Panc1 (cell line): ENCODE results near the gene S100PBP. TPM values are rescaled to one million over a fixed set of nuclear protein-coding genes. Genes with fewer than 3 reads are reported as not detected.

Experiments
- ATAC-seq: fragments of 200-7000 bp; cut with Tn5 transposase; 2 replicates; pipeline ENCODE4 v1.9.1; 2020; ENCODE audit warnings: mild to moderate bottlenecking, moderate library complexity
- BruUV-seq: library from RNA; stranded (reverse); fragments of 400-500 nt; replicated peaks from 2 replicates; lab custom pipeline; 2021; lab: Mats Ljungman, UMichigan
- CTCF ChIA-PET: fragments of 300-600 bp; sonication (Branson Sonifier 250); formaldehyde crosslinking; loops from one replicate; lab custom pipeline; 2022; ENCODE audit warnings: antibody characterized with exemption; lab: Charles Lee
- POLR2A ChIA-PET: fragments of 300-600 bp; sonication (Branson Sonifier 250); formaldehyde crosslinking; loops from one replicate; lab custom pipeline; 2022; ENCODE audit warnings: antibody characterized with exemption; lab: Charles Lee
- DNase-seq: peaks from one replicate; pipeline ENCODE4 v3.0.0-alpha.2; 2010; ENCODE audit warnings: low read depth, low spot score
- H3K27ac ChIP-seq: 2 replicates; pipeline ENCODE4 v1.5.1; 2011; ENCODE audit warnings: mild to moderate bottlenecking, low read length, inconsistent platforms
- H3K27me3 ChIP-seq: fragments of 200-500 bp; sonication (Bioruptor generic); 2 replicates; pipeline ENCODE4 v1.6.0; 2014; ENCODE audit warnings: low read length, inconsistent platforms; ENCODE audit not compliant: control insufficient read depth, insufficient read depth
- H3K36me3 ChIP-seq: fragments of 200-500 bp; sonication (Bioruptor generic); 2 replicates; pipeline ENCODE4 v1.5.1; 2014; ENCODE audit warnings: inconsistent platforms, mild to moderate bottlenecking, low read length, moderate library complexity; ENCODE audit not compliant: control insufficient read depth, insufficient read depth
- H3K4me1 ChIP-seq: 2 replicates; pipeline ENCODE4 v1.5.1; 2011; ENCODE audit warnings: inconsistent platforms, mild to moderate bottlenecking, low read length, moderate library complexity; ENCODE audit not compliant: control insufficient read depth, insufficient read depth
- H3K4me3 ChIP-seq, 2 experiments: 2 replicates each; pipeline ENCODE4 v1.5.1; 2011 to 2012; ENCODE audit warnings: low read depth in 2 of 2, low read length in 2 of 2, mild to moderate bottlenecking in 2 of 2, inconsistent platforms in 1 of 2, moderate library complexity in 1 of 2
- H3K9me3 ChIP-seq: fragments of 200-500 bp; sonication (Bioruptor generic); 2 replicates; pipeline ENCODE4 v1.5.1; 2014; ENCODE audit warnings: low read depth, mild to moderate bottlenecking, inconsistent platforms, low read length, moderate library complexity; ENCODE audit not compliant: control insufficient read depth, insufficient read depth
- CTCF ChIP-seq: fragments of 450-650 bp; IDR thresholded peaks from 2 replicates; pipeline ENCODE4 v1.5.1; 2017; ENCODE audit warnings: mild to moderate bottlenecking
- POLR2AphosphoS5 ChIP-seq: IDR thresholded peaks from 2 replicates; pipeline ENCODE4 v1.6.1; 2012; ENCODE audit warnings: mild to moderate bottlenecking, low read depth, low read length, moderate library complexity
- REST ChIP-seq, 2 experiments: IDR thresholded peaks; 2 replicates each; pipeline ENCODE4 v1.6.1; 2011 to 2012; ENCODE audit warnings: low read depth in 2 of 2, control low read depth in 1 of 2, low read length in 1 of 2, mild to moderate bottlenecking in 1 of 2, moderate library complexity in 1 of 2; ENCODE audit not compliant: insufficient read depth in 1 of 2
- SIN3A ChIP-seq: IDR thresholded peaks from 2 replicates; pipeline ENCODE4 v1.6.1; 2012; ENCODE audit warnings: low read depth, mild to moderate bottlenecking, low read length, moderate library complexity, borderline replicate concordance; ENCODE audit not compliant: insufficient read depth
- TCF7L2 ChIP-seq: IDR thresholded peaks from 2 replicates; pipeline ENCODE4 v1.6.1; 2011; ENCODE audit warnings: mild to moderate bottlenecking, low read depth, low read length, inconsistent platforms
- in situ Hi-C: cut with HindIII; loops from 2 replicates; pipeline ENCODE4 v1.10.0; 2016; ENCODE audit warnings: low sequenced_read_pairs, low pct_unique_long_range_greater_than_20kb
- intact Hi-C: fragments of 100-400 bp; cut with micrococcal nuclease; formaldehyde crosslinking; loops from one replicate; pipeline ENCODE4 v1.10.0; 2022; ENCODE audit not compliant: unreplicated experiment
- total RNA-seq: library from RNA; stranded (reverse); gene quantifications from one replicate; pipeline ENCODE4 v1.2.1, GENCODE V29; 2021; ENCODE audit not compliant: unreplicated experiment

S100PBP gene
- total RNA-seq, 1 experiment from 2014 or later: 55.4 TPM

GRCh38 chr1:32868085-32868484, 50.6 kb downstream of the S100PBP start:
- ChIA-PET CTCF (no interaction called here), POLR2A (no interaction called here)
- H3K36me3 ChIP-seq: no peaks in the 10 kb centered on the region
- no peaks in the 10 kb centered on the region for H3K27me3 ChIP-seq
- DNase-seq (no peak), ATAC-seq (no peak)
- H3K4me1 ChIP-seq: peaks cover 11% of the 10 kb centered on the region
- intact Hi-C loops (no loop called here), in situ Hi-C loops (no loop called here)
- no peak overlapping the region for H3K4me3 ChIP-seq
- TF ChIP-seq POLR2AphosphoS5 (no peak), REST (IDR thresholded peaks at IDR 0.05; ENCODE audit: insufficient read depth in 1 of 2, low read depth in 2 of 2, low read length in 1 of 2) (no peak), SIN3A (no peak), TCF7L2 (no peak), CTCF (no peak)
- no peaks in the 10 kb centered on the region for H3K9me3 ChIP-seq
- no peak overlapping the region for H3K27ac ChIP-seq
- no TSS peak for BruUV-seq

- ChIA-PET POLR2A (no interaction called here), CTCF (no interaction called here)
- H3K36me3 ChIP-seq: no peaks in the 10 kb centered on the region
- peaks cover 11% of the 10 kb centered on the region for H3K4me1 ChIP-seq
- H3K27me3 ChIP-seq: no peaks in the 10 kb centered on the region
- no peak for DNase-seq
- TF ChIP-seq SIN3A (no peak), CTCF (no peak), POLR2AphosphoS5 (no peak), REST (IDR thresholded peaks at IDR 0.05; ENCODE audit: insufficient read depth in 1 of 2, low read depth in 2 of 2, low read length in 1 of 2) (no peak), TCF7L2 (no peak)
- H3K27ac ChIP-seq: no peak overlapping the region
- BruUV-seq: no TSS peak
- ATAC-seq: no peak
- intact Hi-C loops (no loop called here), in situ Hi-C loops (no loop called here)
- H3K9me3 ChIP-seq: no peaks in the 10 kb centered on the region
- H3K4me3 ChIP-seq: no peak overlapping the region
Measured at GRCh38 chr1:32868806-32869455, 51.5 kb downstream of the S100PBP start.
